HEK293 (cell line): ENCODE data around the gene DACT3.
A peak's percentile ranks its signal among the peaks of the same experiment; 100 is the strongest.

ENCODE experiments used
- CTCF ChIP-seq: fragments of 450-650 bp; formaldehyde crosslinking; IDR thresholded peaks from 2 replicates; pipeline ENCODE4 v1.5.1; 2016; ENCODE audit warnings: missing biosample characterization, missing genetic modification characterization
- FEZF1 ChIP-seq: fragments of 450-650 bp; formaldehyde crosslinking; IDR thresholded peaks from 2 replicates; pipeline ENCODE4 v1.5.1; 2016; ENCODE audit warnings: missing biosample characterization, missing genetic modification characterization
- REST ChIP-seq: fragments of 450-650 bp; formaldehyde crosslinking; IDR thresholded peaks from 2 replicates; pipeline ENCODE4 v1.5.1; 2016; ENCODE audit warnings: missing biosample characterization, missing genetic modification characterization
- ZBTB20 ChIP-seq: fragments of 450-650 bp; formaldehyde crosslinking; IDR thresholded peaks from 2 replicates; pipeline ENCODE4 v1.5.1; 2016; ENCODE audit warnings: missing biosample characterization, missing genetic modification characterization
- ZBTB21 ChIP-seq: fragments of 450-650 bp; formaldehyde crosslinking; IDR thresholded peaks from 2 replicates; pipeline ENCODE4 v1.5.1; 2017; ENCODE audit warnings: missing biosample characterization, missing genetic modification characterization
- ZNF175 ChIP-seq: fragments of 450-650 bp; formaldehyde crosslinking; IDR thresholded peaks from 2 replicates; pipeline ENCODE4 v1.5.1; 2016; ENCODE audit warnings: missing biosample characterization, missing genetic modification characterization
- ZNF23 ChIP-seq: fragments of 450-650 bp; formaldehyde crosslinking; IDR thresholded peaks from 2 replicates; pipeline ENCODE4 v1.5.1; 2016; ENCODE audit warnings: missing biosample characterization, missing genetic modification characterization, borderline replicate concordance
- ZNF266 ChIP-seq: fragments of 450-650 bp; formaldehyde crosslinking; IDR thresholded peaks from 2 replicates; pipeline ENCODE4 v1.5.1; 2016; ENCODE audit warnings: missing biosample characterization, missing genetic modification characterization, low read depth
- ZNF302 ChIP-seq: fragments of 450-650 bp; formaldehyde crosslinking; IDR thresholded peaks from 2 replicates; pipeline ENCODE4 v1.5.1; 2016; ENCODE audit warnings: missing biosample characterization, missing genetic modification characterization, low read depth
- ZNF558 ChIP-seq: fragments of 450-650 bp; formaldehyde crosslinking; IDR thresholded peaks from 2 replicates; pipeline ENCODE4 v1.5.1; 2016; ENCODE audit warnings: missing biosample characterization, missing genetic modification characterization
- ZNF747 ChIP-seq: fragments of 450-650 bp; formaldehyde crosslinking; IDR thresholded peaks from 2 replicates; pipeline ENCODE4 v1.5.1; 2016; ENCODE audit warnings: missing biosample characterization, missing genetic modification characterization
- ZNF830 ChIP-seq: fragments of 450-650 bp; IDR thresholded peaks from 2 replicates; pipeline ENCODE4 v1.5.0; 2018; ENCODE audit warnings: missing biosample characterization, missing genetic modification characterization, low read depth, mild to moderate bottlenecking, moderate library complexity

GRCh38 chr19:46634045-46634655, 26.8 kb downstream of the DACT3 start:
- no peak for TF ChIP-seq FEZF1 (tag by site-specific recombination)
- TF ChIP-seq CTCF (tag by site-specific recombination), result no peak
- no peak for TF ChIP-seq ZBTB21 (tag by site-specific recombination)
- no peak for TF ChIP-seq REST
- TF ChIP-seq ZNF175 (tag by site-specific recombination), result no peak
- no peak for TF ChIP-seq ZNF266 (tag by site-specific recombination)
- peak; percentile 27; the same call in 1 of the 2 replicates for TF ChIP-seq ZBTB20
- TF ChIP-seq ZNF747 (tag by site-specific recombination), result no peak
- no peak for TF ChIP-seq ZNF830 (tag by site-specific recombination)
- TF ChIP-seq ZNF302 (tag by site-specific recombination), result no peak
- no peak for TF ChIP-seq ZNF558
- no peak for TF ChIP-seq ZNF23
